Hindlimb muscle (tissue), 1 donor: ENCODE measurements around the gene SMAD9. TPM values are rescaled to one million over a fixed set of nuclear protein-coding genes. Genes with fewer than 3 reads are reported as not detected.
A peak's percentile ranks its signal among the peaks of the same experiment; 100 is the strongest.

ENCODE experiments used
- DNase-seq: peaks from one replicate; pipeline ENCODE4 v3.0.0-alpha.2; 2013
- polyA plus RNA-seq: library from polyadenylated mRNA; unstranded; fragments of 120-200 nt; gene quantifications from one replicate; pipeline ENCODE4 v1.2.1, GENCODE V29; 2013; ENCODE audit not compliant: insufficient read length

Gene SMAD9
- polyA plus RNA-seq, result 17.2 TPM

- DNase-seq, result peak; percentile 74
These were observed at the start of gene SMAD9 for GRCh38 chr13:36919833-36920615. SMAD9 (minus strand) TSS chr13:36920238; CDS start chr13:36879689, 40,549 bp downstream.

GRCh38 chr13:36966404-36966803 is 46.4 kb upstream of the SMAD9 start:
- no peak for DNase-seq

- DNase-seq, result no peak
These were observed 45.7 kb upstream of the SMAD9 start for GRCh38 chr13:36965767-36966166.

GRCh38 chr13:36959456-36960116 is 39.5 kb upstream of the SMAD9 start:
- peak; percentile 76 for DNase-seq

GRCh38 chr13:36954542-36954941 is 34.5 kb upstream of the SMAD9 start:
- DNase-seq, result no peak

GRCh38 chr13:36950920-36951319 is 30.9 kb upstream of the SMAD9 start:
- no peak for DNase-seq

GRCh38 chr13:36950330-36950729 is 30.3 kb upstream of the SMAD9 start:
- DNase-seq, result no peak

GRCh38 chr13:36945078-36945477 is 25.0 kb upstream of the SMAD9 start:
- DNase-seq, result no peak

GRCh38 chr13:36925603-36926002 is 5.6 kb upstream of the SMAD9 start:
- DNase-seq, result no peak

GRCh38 chr13:36924001-36924400 is 4.0 kb upstream of the SMAD9 start:
- no peak for DNase-seq

GRCh38 chr13:36921631-36922301 is 1.7 kb upstream of the SMAD9 start:
- DNase-seq, result no peak

GRCh38 chr13:36920616-36921185 is 663 bp upstream of the SMAD9 start:
- DNase-seq, result no peak

GRCh38 chr13:36919171-36919832 is 736 bp downstream of the SMAD9 start:
- DNase-seq, result peak; percentile 45

- peak; percentile 34 for DNase-seq
These were observed 1.5 kb downstream of the SMAD9 start for GRCh38 chr13:36918246-36919131.

GRCh38 chr13:36917311-36917710 is 2.7 kb downstream of the SMAD9 start:
- no peak for DNase-seq

GRCh38 chr13:36915896-36916640 is 4.0 kb downstream of the SMAD9 start:
- DNase-seq, result no peak

- no peak for DNase-seq
These were observed 4.9 kb downstream of the SMAD9 start for GRCh38 chr13:36915106-36915505.

GRCh38 chr13:36914648-36915047 is 5.4 kb downstream of the SMAD9 start:
- no peak for DNase-seq

GRCh38 chr13:36913463-36913862 is 6.6 kb downstream of the SMAD9 start:
- DNase-seq, result no peak

- DNase-seq, result no peak
These were observed 7.1 kb downstream of the SMAD9 start for GRCh38 chr13:36912973-36913372.

- no peak for DNase-seq
These were observed 7.7 kb downstream of the SMAD9 start for GRCh38 chr13:36912369-36912768.
